ENCODE measurements around the gene MEMO1.
"Not testable (repeated sequence)": the region's sequence is repeated elsewhere in the genome, so short reads cannot be mapped to it uniquely, and the experiment has no call there.

MEMO1 gene

GRCh38 chr2:31920962-31921361 is 89.8 kb downstream of the MEMO1 start:
- no peak for TF ChIP-seq CTCF (IDR thresholded peaks at IDR 0.05; ENCODE audit: borderline replicate concordance, insufficient read depth, low read depth, low read length)
- no peak overlapping the region for H3K4me3 ChIP-seq (ENCODE audit: low read depth, low read length)

- H3K4me3 ChIP-seq (ENCODE audit: low read depth, low read length): no peak overlapping the region
- TF ChIP-seq CTCF (IDR thresholded peaks at IDR 0.05; ENCODE audit: borderline replicate concordance, insufficient read depth, low read depth, low read length): no peak
Measured at GRCh38 chr2:31919499-31919898, 91.3 kb downstream of the MEMO1 start.

- TF ChIP-seq CTCF (IDR thresholded peaks at IDR 0.05; ENCODE audit: borderline replicate concordance, insufficient read depth, low read depth, low read length): no peak
- H3K4me3 ChIP-seq (ENCODE audit: low read depth, low read length): no peak overlapping the region
Measured at GRCh38 chr2:31909661-31910060, 101.1 kb downstream of the MEMO1 start.

GRCh38 chr2:31907491-31907890 is 103.3 kb downstream of the MEMO1 start:
- H3K4me3 ChIP-seq (ENCODE audit: low read depth, low read length): not testable (repeated sequence)

- no peak overlapping the region for H3K4me3 ChIP-seq (ENCODE audit: low read depth, low read length)
- no peak for TF ChIP-seq CTCF (IDR thresholded peaks at IDR 0.05; ENCODE audit: borderline replicate concordance, insufficient read depth, low read depth, low read length)
Measured at GRCh38 chr2:31903109-31903780, 107.6 kb downstream of the MEMO1 start.

GRCh38 chr2:31901900-31902299 is 108.9 kb downstream of the MEMO1 start:
- no peak overlapping the region for H3K4me3 ChIP-seq (ENCODE audit: low read depth, low read length)
- no peak for TF ChIP-seq CTCF (IDR thresholded peaks at IDR 0.05; ENCODE audit: borderline replicate concordance, insufficient read depth, low read depth, low read length)

- H3K4me3 ChIP-seq (ENCODE audit: low read depth, low read length): not testable (repeated sequence)
Measured at GRCh38 chr2:31900156-31900555, 110.7 kb downstream of the MEMO1 start.

- H3K4me3 ChIP-seq (ENCODE audit: low read depth, low read length): not testable (repeated sequence)
Measured at GRCh38 chr2:31898346-31898745, 112.5 kb downstream of the MEMO1 start.

GRCh38 chr2:31897340-31897739 is 113.5 kb downstream of the MEMO1 start:
- H3K4me3 ChIP-seq (ENCODE audit: low read depth, low read length): not testable (repeated sequence)
